ENCODE results near the gene PARP15.
"Not testable (repeated sequence)": the region's sequence is repeated elsewhere in the genome, so short reads cannot be mapped to it uniquely, and the experiment has no call there.

Gene PARP15

DNA sequence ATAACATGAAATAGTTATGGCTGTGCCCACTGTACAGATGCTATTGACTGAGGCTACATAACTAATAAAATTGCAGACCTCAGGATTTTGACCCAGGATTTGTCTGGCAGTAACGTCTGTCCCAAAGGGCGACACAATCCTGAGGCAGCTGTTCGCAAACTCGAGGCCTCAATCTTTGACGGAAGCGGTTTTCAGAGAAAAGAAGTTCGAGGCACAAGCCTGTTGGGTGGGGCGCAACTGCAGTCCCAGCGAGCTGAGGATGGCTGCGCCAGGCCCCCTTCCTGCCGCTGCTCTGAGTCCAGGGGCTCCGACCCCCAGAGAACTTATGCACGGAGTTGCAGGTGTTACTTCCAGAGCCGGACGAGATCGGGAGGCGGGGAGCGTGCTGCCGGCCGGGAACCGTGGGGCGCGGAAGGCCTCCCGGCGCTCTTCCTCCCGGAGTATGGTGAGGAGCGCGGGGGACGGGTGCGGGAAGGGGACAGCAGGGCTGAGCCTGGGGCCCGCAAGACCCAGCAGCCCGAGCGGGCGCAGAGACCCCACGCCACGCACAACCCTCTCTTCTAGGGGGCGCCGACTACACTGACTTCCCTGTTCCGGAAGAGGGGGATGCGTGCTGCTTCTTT lies at the start of gene PARP15:
TSS of gene PARP15 (plus strand) at position 242 of the 623 bp plus-strand sequence. CDS start at position 260, 18 bp downstream.
- no peak for DNase-seq (ENCODE audit: low read depth, low spot score)

DNA sequence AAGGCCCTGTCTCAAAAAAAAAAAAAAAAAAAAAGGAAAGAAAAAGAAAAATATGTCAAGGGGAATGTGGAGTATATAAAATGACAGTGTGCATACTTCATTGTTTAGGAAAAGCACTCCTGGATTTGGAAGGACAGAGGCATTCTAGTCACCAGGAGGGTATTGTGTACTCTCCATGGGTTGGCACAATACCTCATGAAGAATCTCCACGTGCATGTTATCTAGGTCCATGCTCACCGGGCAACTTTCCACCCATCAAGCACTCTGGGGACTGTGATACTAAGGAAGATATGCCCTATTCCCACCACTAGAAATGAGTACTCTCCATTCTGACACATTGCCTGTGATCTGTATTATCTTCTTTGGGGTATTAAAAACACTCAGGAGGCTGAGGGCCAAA lies 47.3 kb upstream of the PARP15 start:
- DNase-seq (ENCODE audit: low read depth, low spot score), result no peak

DNA sequence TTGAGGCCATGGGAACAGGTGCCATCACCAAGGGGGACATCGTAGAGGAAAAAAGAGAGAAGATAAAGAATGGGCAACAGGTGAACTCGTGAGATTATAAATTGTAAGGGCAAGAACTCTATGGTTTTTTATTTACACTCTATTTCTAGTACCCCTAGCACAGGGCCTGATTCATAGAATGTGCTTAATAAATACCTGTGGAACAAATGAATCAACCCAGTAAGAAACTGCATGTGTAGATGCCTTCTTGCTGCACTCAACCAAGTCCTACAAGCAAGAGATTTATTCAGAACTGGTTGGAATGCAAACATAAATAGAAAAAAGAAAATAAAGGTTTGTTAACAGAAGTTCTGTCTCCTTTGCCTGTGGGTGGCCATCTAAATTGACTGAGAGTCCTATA lies 44.0 kb upstream of the PARP15 start:
- DNase-seq (ENCODE audit: low read depth, low spot score), result no peak

DNA sequence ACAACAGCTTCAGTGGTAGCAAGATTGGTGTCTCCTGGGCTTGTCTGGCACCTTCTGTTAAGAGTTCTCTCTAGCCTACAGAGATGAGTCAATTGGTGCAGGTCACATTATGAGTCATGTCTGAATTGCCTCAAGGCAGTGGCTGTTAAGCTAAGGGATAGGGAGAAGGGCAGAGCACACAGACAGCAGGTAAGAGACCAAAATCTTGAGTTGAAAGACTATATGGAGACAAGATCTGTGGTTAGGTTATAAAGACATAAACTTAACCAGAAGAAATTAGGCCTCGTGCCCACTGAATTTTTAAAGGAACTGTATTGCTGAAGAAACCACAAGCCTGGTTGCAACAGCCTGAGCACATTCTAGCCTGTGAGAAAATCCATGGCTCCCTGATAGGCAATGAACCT lies 43.5 kb upstream of the PARP15 start:
- no peak for DNase-seq (ENCODE audit: low read depth, low spot score)

DNA sequence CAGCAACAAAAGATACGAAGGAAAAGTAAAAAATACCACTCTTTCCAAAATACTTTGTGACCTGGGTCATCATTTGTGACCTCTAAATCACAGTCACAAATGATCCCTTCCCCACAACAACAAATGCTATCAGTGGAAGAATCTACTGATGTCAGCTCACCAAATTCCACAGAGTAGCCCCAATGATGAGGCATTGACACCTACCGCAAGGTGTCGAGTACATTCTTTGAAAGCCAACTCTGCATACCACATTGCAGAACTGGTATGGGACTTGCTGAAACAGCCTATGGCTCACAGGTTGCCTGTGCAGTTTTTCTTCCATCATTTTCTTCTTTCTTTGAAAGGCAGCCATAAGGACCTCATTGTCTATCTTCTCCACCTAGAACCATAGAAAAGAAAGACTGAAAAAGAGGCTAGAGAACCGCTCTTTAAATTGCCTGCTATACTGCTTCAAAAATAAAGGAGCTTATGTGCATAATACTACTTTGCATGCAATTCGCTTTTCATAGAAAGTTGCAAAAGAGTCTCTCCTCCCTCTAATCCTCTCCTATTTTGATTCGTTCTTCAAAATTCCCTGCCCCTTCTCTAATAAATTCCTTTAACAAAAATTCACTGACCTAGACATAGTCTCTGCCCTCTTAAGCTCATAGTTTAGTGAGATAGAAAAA lies 41.4 kb upstream of the PARP15 start:
- DNase-seq (ENCODE audit: low read depth, low spot score), result no peak

DNA sequence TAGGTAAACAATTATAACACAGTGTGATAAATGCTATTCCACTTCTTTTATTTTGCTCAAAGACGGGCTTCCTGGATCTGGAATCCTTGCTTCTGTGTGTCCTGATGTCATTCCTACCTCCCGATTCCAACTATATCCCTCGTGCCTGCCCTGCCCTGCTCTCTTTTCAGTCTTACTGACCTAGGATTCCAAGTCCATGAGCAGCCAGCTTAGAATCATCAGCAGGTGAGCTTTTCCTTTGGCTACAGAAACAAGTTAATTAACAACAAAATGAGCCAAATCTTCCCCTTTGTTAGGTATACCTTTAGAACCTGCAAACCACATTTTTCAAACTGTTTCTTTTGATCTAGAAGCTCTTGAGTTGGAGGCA lies 40.8 kb upstream of the PARP15 start:
- DNase-seq (ENCODE audit: low read depth, low spot score), result no peak

DNA sequence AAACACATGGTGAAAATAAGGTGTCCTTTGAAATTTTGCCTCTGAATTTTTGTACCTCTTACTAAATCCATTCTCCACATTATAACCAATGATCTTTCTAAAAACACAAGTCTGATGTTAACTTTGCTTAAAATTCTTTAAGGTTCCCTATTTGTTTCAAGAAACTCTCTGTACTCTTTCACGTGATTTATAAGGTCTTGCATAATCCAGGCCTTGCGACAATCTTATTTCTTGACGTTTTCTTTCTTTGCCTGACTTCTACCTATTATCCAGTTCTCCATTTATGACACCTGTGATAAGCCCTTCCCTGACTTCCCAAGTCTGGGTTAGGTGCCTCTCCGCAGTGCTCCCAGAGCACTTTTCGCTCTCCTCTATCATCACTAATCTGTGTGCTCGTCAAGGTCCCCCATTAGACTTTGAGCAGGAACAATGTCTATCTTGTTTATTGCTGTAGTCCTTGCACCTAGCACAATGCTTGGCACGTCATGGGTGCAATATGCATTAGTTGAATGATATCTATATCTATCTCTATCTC lies 38.4 kb upstream of the PARP15 start:
- DNase-seq (ENCODE audit: low read depth, low spot score), result no peak

DNA sequence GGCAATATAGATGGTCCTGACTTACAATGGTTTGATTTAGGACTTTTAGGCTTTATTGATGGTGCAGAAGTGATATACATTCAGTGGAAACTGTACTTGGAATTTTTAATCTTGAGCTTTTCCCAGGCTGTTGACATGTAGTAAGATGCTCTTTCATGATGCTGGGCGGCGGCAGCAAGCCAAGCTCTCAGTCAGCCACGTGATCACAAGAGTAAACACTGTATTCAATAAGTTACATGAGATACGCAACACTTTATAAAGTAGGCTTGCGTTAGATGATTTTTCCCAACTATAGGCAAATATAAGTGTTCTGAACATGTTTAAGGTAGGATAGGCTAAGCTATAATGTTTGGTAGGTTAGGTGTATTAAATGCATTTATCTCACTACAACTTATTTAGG lies 31.3 kb upstream of the PARP15 start:
- no peak for DNase-seq (ENCODE audit: low read depth, low spot score)

DNA sequence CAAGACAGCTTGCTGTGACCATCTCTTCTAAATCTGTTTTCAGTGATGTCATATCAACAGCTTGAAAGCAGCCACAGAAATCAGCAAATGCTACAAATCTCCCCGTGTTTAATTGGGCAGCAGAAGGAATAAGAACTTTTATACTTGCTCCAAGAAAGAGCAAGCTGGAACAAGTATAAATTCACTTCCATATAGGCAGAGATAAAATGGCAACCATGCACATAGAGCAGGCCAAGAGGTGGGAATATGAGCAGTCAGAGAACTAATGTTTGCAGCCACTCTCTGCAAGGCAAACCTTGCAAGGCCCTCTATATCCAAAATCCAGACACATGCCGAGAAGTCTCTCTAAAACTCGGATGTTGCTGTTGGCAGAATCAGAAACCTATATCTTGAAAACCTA lies 29.4 kb upstream of the PARP15 start:
- DNase-seq (ENCODE audit: low read depth, low spot score), result no peak

DNA sequence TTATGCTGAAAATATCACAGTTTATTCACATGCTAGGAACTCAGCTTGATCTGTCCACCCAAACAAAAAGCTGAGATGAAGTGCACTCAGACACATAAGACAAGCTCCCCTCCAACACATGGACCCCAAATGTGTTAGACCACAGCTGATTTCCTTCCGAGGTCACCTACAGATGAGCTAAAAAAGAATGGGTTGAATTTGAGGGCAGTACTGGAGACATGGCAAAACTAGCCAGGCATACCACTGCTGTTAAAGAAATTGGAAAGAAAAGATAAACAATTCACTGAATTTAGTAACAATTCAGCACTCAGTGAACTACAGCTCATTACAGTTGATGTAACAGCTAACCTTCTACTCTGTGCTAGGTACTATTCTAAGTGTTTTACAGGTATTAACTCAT lies 28.8 kb upstream of the PARP15 start:
- no peak for DNase-seq (ENCODE audit: low read depth, low spot score)

DNA sequence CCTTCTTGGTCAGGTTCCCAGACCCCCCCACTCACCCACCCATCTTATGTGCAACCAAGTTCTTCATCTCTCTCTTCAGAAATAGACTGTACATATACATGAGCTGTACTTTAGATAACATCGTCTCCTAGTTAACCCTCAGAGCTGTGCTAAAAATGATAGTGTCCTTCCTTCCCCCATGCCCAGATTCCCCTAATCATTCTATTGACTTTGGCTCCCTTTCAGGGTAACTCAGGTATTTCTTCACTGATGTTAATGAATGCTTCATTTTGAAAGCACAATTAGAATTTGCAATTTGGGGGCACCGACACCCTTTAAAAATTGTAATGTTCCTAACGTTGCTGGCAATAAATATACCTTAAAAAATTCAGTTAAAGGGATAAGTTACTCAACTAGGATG lies 24.3 kb upstream of the PARP15 start:
- DNase-seq (ENCODE audit: low read depth, low spot score), result no peak

DNA sequence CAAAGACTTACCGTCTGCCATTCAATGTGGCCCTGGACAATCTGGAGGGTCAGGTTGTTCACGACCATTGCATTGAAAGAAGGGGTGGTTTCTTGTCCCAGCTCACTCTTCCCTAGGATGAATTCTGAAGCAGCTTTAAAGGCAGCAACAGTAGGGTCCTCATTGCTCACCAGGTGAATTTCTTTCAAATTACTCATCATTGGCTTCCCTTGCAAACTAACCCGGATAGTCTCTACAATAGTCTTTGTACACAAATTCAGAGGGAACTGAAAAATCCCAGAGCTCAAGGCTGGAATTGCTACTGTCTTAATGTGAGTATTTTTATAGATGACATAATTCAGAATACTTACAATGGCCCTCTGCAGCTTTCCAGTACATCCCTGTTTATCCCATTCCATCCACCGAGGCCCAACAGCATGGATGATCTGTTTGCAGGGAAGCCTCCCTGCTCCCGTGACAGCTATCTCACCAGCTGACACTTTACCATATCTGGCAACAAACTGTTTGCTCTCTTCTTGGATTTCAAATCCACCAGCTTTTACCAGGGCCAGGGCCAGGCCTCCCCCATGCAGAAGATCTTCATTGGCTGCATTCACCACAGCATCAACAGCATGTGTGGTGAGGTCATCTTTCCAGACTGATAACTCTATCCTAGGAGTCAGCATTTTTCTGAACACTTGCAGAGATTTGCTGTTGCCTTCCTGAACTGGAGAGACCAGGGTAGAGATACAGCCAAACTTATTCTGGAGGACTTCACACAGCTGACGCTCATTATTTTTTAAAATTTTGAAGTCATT lies 22.0 kb upstream of the PARP15 start:
- no peak for DNase-seq (ENCODE audit: low read depth, low spot score)

DNA sequence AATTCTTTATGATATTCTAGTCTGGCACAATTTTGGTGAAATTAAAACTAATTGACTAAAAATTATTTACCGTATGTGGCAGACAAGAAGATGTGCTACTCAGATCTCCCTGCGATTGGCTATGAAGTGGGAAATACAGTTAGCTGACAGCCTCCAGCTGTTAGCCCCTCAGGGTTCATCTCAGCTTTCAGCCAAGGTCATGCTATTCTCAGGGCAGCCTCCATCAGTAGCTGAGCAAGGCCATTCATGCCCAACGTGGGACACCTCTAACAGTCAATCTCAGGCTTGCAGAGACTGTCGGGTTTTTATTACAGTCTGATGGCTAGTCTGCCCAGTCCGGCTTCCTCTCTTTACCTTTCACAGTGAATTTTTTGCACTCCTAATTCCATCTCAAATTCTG lies 20.1 kb upstream of the PARP15 start:
- no peak for DNase-seq (ENCODE audit: low read depth, low spot score)

DNA sequence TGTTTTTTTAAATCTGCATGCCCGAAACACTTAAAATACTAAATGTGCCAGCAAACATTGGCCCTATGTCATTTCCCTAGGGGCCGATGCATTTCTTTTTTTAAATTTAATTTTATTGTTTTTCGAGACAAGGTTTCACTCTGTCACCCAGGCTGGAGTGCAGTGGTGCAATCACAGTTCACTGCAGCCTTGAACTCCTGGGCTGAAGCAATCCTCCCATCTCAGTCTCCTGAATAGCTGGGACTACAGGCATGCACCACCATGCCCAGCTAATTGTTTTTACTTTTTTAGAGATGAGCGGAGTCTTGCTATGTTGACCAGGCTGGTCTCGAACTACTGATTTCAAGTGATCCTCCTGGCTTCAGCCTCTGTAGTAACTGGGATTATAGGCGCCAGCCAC lies 18.8 kb upstream of the PARP15 start:
- DNase-seq (ENCODE audit: low read depth, low spot score), result no peak

DNA sequence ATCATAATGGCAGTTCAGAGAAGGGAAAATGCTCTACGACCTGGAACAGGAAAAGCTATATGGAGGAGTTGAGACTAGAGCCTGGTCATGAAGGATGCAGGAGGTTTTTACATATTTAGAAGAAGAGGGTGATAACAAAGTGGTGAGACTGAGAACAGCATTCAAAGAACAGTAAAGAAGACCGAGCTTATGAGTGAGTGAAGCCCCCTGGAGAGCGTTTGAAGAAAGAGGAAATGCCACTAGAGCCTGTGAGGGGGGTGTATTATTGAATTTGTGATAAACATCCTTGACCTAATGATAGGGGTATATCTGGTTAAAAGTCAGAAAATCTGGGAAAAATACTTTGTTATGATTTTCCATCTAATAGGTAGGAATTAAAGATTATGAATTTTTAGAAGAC lies 17.5 kb upstream of the PARP15 start:
- DNase-seq (ENCODE audit: low read depth, low spot score), result no peak

DNA sequence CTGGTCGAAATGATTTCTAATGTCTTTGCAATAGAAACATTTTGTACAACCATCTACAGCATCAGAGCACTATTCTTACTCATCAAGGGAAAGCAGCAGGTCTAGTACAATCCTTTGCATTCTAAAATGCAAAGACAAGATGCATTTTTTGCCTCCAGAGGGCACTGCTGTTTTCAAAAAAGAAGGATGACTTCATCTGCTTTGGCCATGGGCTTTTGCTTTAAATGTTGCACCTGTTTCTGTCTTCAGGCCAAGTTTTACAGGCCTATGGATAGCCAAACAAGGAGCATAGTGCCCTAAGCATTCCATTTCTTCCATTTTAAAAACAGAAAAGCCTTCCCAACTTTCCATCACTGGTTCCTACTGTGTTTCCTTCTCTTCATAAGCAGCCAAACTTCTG lies 16.8 kb upstream of the PARP15 start:
- DNase-seq (ENCODE audit: low read depth, low spot score), result no peak

DNA sequence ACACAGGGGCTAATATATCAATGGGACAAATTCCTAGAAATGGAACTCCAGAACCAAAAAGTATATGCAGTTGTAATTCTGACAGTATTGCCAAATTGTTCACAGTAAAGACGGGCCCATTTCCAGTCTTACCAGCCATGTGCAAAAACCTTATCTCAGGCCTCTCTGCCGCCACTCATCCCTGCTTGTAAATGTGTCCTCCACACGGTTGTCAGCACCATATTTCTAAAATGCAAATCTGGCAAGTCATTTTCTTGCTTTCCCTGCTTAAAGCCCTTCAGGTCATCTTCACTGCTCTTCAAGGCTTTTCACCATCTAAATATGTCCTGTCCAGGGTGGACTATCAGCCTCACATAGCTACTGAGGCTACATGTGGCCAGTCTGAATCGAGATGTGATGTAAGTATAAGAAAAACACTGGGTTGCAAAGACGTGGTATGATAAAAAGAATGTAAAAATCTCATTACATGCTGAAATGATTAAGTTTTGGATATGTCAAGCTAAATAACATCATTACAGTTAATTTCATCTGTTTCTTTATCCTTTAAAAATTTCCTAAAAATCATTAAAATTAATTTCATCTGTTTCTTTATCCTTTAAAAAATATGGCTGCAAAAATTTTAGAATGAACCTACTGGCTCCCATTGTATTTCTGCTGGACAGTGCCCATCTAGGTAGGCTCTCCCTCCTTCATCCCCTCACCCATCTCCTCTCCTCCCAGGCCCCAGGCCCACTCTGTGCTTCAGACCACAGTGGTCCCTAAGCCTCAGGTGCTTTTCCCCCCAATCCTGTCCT lies 14.3 kb upstream of the PARP15 start:
- no peak for DNase-seq (ENCODE audit: low read depth, low spot score)

DNA sequence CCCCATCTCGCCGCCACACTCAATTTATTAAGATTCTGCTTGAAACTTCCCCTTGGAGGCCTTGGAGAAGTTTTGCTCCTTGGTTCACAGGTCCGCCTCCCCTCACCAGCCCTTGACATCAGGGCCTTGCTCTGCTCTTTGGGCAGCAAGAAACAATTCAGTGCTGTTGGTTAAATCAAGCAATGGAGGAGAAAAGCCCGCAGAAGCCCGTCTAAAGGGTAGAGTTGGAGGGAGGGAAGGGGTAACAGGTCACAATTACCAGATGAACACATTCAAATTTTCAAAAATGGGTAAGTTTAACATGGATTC lies 13.8 kb upstream of the PARP15 start:
- DNase-seq (ENCODE audit: low read depth, low spot score), result no peak

DNA sequence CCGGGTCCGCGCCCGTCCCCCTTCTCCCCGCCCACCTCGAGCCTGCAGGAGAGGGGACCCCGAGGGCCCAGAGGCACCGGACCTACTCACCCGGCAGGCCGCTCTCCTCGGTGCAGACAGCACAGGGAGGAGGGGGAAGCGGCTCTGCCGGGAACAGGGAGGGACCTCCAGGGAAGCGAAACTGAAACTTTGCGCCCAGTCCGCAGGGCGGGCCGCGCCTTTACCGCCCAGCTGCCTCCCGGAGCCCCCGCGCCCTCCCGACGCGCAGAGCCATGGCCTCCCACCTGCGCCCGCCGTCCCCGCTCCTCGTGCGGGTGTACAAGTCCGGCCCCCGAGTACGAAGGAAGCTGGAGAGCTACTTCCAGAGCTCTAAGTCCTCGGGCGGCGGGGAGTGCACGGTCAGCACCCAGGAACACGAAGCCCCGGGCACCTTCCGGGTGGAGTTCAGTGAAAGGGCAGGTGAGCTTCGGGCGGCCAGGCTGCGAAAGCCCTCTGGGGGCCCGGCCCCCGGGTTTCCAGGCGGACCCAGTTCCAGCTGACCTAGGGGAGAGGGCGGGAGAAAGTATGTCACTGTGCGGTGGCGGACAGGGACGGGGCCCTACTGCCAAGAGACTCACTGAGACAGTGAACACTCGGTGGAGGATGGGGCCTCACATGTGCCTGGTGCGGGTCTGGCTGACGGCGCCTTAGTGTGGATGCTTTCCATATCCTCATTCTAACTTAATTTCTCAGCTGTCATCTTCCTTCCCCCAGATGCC lies 13.1 kb upstream of the PARP15 start, which contains the start of the genes DTX3L and PARP9:
TSS of gene DTX3L (plus strand) at position 184 of the 758 bp plus-strand sequence. CDS start at position 273, 89 bp downstream.
TSS of gene PARP9 (minus strand) at position 146 of the 758 bp plus-strand sequence. CDS start 4,680 bp downstream, outside the sequence.
- peak; percentile 55 for DNase-seq (ENCODE audit: low read depth, low spot score)

DNA sequence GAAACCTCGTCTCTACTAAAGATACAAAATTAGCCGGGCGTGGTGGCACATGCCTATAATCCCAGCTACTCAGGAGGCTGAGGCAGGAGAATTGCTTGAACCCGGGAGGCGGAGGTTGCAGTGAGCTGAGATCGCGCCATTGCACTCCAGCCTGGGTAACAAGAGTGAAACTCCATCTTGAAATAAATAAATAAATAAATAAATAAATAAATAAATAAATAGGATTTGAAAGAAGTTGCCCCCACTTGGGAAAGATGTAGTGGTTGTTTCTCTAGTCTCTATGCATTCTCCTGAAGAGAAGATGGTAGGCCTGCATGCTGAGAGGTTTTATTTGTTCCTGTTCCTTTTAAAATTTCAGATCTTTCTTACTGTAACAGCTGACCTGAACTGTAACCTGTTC lies 9.3 kb upstream of the PARP15 start:
- not testable (repeated sequence) for DNase-seq (ENCODE audit: low read depth, low spot score)

DNA sequence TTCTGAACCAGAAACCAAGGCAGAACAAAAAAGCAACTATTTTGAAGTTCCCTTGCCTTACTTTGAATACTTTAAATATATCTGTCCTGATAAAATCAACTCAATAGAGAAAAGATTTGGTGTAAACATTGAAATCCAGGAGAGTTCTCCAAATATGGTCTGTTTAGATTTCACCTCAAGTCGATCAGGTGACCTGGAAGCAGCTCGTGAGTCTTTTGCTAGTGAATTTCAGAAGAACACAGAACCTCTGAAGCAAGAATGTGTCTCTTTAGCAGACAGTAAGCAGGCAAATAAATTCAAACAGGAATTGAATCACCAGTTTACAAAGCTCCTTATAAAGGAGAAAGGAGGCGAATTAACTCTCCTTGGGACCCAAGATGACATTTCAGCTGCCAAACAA lies 8.7 kb upstream of the PARP15 start:
- DNase-seq (ENCODE audit: low read depth, low spot score), result no peak

Data from activated naive CD8-positive, alpha-beta T cell treated with anti-CD3 and anti-CD28 coated beads, Interleukin-2, amount 50 U/mL, for 16 hours (primary cell).